GM19023 (cell line): Measurements from ENCODE around the gene SLC37A3.

Source experiments
- ATAC-seq: cut with Tn5 transposase; IDR thresholded peaks from one replicate; pipeline ENCODE4 v1.9.1; 2021; ENCODE audit warnings: mild to moderate bottlenecking, moderate library complexity; ENCODE audit not compliant: unreplicated experiment

Gene SLC37A3

GRCh38 chr7:140402178-140402835 is 4.0 kb upstream of the SLC37A3 start:
- no peak for ATAC-seq

- no peak for ATAC-seq
These were observed 2.1 kb upstream of the SLC37A3 start for GRCh38 chr7:140400381-140400780.

- ATAC-seq, result no peak
These were observed 491 bp upstream of the SLC37A3 start for GRCh38 chr7:140398821-140399220.

GRCh38 chr7:140393756-140394306 is 4.5 kb downstream of the SLC37A3 start:
- no peak for ATAC-seq

- no peak for ATAC-seq
These were observed 6.7 kb downstream of the SLC37A3 start for GRCh38 chr7:140391634-140392033.

- peak; percentile 64 for ATAC-seq
These were observed 7.7 kb downstream of the SLC37A3 start for GRCh38 chr7:140390466-140391190.

GRCh38 chr7:140390034-140390433 is 8.3 kb downstream of the SLC37A3 start:
- peak; percentile 10 for ATAC-seq

- no peak for ATAC-seq
These were observed 8.9 kb downstream of the SLC37A3 start for GRCh38 chr7:140389445-140389844.

GRCh38 chr7:140384894-140385545 is 13.3 kb downstream of the SLC37A3 start:
- no peak for ATAC-seq

GRCh38 chr7:140383954-140384713 is 14.2 kb downstream of the SLC37A3 start:
- ATAC-seq, result no peak

GRCh38 chr7:140375892-140376730 is 22.2 kb downstream of the SLC37A3 start:
- no peak for ATAC-seq

GRCh38 chr7:140375323-140375722 is 23.0 kb downstream of the SLC37A3 start:
- ATAC-seq, result no peak

GRCh38 chr7:140369294-140369693 is 29.0 kb downstream of the SLC37A3 start:
- ATAC-seq, result no peak

- ATAC-seq, result no peak
These were observed 30.8 kb downstream of the SLC37A3 start for GRCh38 chr7:140367528-140367927.

GRCh38 chr7:140364819-140365218 is 33.5 kb downstream of the SLC37A3 start:
- ATAC-seq, result no peak

GRCh38 chr7:140360697-140361229 is 37.6 kb downstream of the SLC37A3 start:
- no peak for ATAC-seq

- no peak for ATAC-seq
These were observed 39.8 kb downstream of the SLC37A3 start for GRCh38 chr7:140358412-140359051.

- ATAC-seq, result no peak
These were observed 40.3 kb downstream of the SLC37A3 start for GRCh38 chr7:140358024-140358411.

- no peak for ATAC-seq
These were observed 48.3 kb downstream of the SLC37A3 start for GRCh38 chr7:140350056-140350455.
